Measurements from ENCODE around the gene NOTO.

GRCh38 chr2:73258186-73258912 is 56.0 kb downstream of the NOTO start:
- TF ChIP-seq EZH2phosphoT487 (IDR thresholded peaks at IDR 0.05; ENCODE audit: low read depth), result no peak
- no peak for TF ChIP-seq CTCF (IDR thresholded peaks at IDR 0.05; ENCODE audit: low read depth, low read length)

All from OCI-LY3 (cell line).